ENCODE data around the gene CCDC191.

Gene CCDC191

DNA sequence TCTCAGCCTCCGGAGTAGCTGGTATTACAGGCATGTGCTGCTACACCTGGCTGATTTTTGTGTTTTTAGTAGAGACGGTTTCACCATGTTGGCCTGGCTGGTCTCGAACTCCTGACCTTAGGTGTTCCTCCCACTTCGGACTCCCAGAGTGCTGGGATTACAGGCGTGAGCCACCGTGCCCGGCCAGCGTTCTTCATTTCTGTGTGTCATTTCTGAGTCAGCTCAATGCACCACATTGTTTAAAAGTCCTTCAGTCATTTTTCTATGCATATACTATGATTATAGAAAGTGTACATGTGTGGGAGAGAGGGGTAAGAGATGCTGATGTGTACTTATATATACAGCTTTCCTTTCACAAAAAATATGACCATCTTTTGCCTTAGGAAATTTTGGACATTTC, 2.3 kb upstream of the CCDC191 start:
- H3K9ac ChIP-seq (ENCODE audit: low read length) = no peak overlapping the region
- H3K36me3 ChIP-seq (replicated peaks; ENCODE audit: insufficient read depth, low read length) = no peaks in the 10 kb centered on the region
- no peak overlapping the region for H3K4me3 ChIP-seq (ENCODE audit: low read length)
- H4K20me1 ChIP-seq (ENCODE audit: insufficient read depth, low read length) = no peaks in the 10 kb centered on the region
- no peak overlapping the region for H3K4me2 ChIP-seq (ENCODE audit: low read depth, low read length)
- H3K27ac ChIP-seq (ENCODE audit: low read length) = no peak overlapping the region
- no peak overlapping the region for H2AFZ ChIP-seq (ENCODE audit: low read length)
- H3K9me2 ChIP-seq (replicated peaks; ENCODE audit: insufficient read depth, low read length) = no peaks in the 10 kb centered on the region
- no peak for DNase-seq
- H3K79me2 ChIP-seq (ENCODE audit: low read length) = peaks cover 65% of the 10 kb centered on the region
- TF ChIP-seq, protein P1, sequence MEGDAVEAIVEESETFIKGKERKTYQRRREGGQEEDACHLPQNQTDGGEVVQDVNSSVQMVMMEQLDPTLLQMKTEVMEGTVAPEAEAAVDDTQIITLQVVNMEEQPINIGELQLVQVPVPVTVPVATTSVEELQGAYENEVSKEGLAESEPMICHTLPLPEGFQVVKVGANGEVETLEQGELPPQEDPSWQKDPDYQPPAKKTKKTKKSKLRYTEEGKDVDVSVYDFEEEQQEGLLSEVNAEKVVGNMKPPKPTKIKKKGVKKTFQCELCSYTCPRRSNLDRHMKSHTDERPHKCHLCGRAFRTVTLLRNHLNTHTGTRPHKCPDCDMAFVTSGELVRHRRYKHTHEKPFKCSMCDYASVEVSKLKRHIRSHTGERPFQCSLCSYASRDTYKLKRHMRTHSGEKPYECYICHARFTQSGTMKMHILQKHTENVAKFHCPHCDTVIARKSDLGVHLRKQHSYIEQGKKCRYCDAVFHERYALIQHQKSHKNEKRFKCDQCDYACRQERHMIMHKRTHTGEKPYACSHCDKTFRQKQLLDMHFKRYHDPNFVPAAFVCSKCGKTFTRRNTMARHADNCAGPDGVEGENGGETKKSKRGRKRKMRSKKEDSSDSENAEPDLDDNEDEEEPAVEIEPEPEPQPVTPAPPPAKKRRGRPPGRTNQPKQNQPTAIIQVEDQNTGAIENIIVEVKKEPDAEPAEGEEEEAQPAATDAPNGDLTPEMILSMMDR (IDR thresholded peaks at IDR 0.05; ENCODE audit: low read length) = no peak
- TF ChIP-seq EZH2 (optimal IDR thresholded peaks at IDR 0.05; ENCODE audit: low read depth, low read length) (no peak), EZH2phosphoT487 (IDR thresholded peaks at IDR 0.05; ENCODE audit: low read length) (no peak)
- peaks cover 12% of the 10 kb centered on the region for H3K4me1 ChIP-seq (ENCODE audit: low read length)
- no peaks in the 10 kb centered on the region for H3K9me3 ChIP-seq (replicated peaks; ENCODE audit: insufficient read depth, low read length)
- H3K27me3 ChIP-seq (replicated peaks; ENCODE audit: insufficient read depth, low read length) = no peaks in the 10 kb centered on the region
- H3F3A ChIP-seq (ENCODE audit: insufficient read depth, low read length) = no peaks in the 10 kb centered on the region

DNA sequence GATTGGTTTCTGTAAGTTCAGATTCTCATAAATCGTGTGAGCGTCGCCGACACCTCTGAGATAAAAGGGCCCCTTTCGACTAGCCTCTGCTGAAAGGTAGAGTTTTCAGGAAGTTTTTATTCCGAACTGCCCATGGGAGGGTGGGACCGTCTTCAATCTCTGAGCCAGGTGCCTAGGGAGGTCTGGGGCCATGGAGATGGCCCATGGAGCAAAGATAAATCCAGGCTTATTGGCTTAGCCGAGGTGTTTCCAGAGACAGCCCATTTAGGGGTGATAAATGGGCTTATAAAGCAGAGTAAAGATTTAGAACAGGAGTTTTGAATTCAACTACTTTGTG, 653 bp upstream of the CCDC191 start:
- Histone ChIP-seq H3K9ac (ENCODE audit: low read length) (peak overlapping the region; percentile 79), H4K20me1 (ENCODE audit: insufficient read depth, low read length) (no peaks in the 10 kb centered on the region), H3K27ac (ENCODE audit: low read length) (peak overlapping the region; percentile 62), H3K36me3 (replicated peaks; ENCODE audit: insufficient read depth, low read length) (no peaks in the 10 kb centered on the region), H3K9me3 (replicated peaks; ENCODE audit: insufficient read depth, low read length) (no peaks in the 10 kb centered on the region), H3K4me3 (ENCODE audit: low read length) (peak overlapping the region; percentile 86), H3K9me2 (replicated peaks; ENCODE audit: insufficient read depth, low read length) (no peaks in the 10 kb centered on the region), H3K4me2 (ENCODE audit: low read depth, low read length) (peak overlapping the region; percentile 58), H3K27me3 (replicated peaks; ENCODE audit: insufficient read depth, low read length) (no peaks in the 10 kb centered on the region), H2AFZ (ENCODE audit: low read length) (peak overlapping the region; percentile 75), H3K79me2 (ENCODE audit: low read length) (peaks cover 53% of the 10 kb centered on the region), H3F3A (ENCODE audit: insufficient read depth, low read length) (no peaks in the 10 kb centered on the region), H3K4me1 (ENCODE audit: low read length) (peaks cover 12% of the 10 kb centered on the region)
- DNase-seq = no peak
- no peak for TF ChIP-seq EZH2 (optimal IDR thresholded peaks at IDR 0.05; ENCODE audit: low read depth, low read length)
- TF ChIP-seq, protein P1 (IDR thresholded peaks at IDR 0.05; ENCODE audit: low read length) = no peak
- no peak for TF ChIP-seq EZH2phosphoT487 (IDR thresholded peaks at IDR 0.05; ENCODE audit: low read length)

DNA sequence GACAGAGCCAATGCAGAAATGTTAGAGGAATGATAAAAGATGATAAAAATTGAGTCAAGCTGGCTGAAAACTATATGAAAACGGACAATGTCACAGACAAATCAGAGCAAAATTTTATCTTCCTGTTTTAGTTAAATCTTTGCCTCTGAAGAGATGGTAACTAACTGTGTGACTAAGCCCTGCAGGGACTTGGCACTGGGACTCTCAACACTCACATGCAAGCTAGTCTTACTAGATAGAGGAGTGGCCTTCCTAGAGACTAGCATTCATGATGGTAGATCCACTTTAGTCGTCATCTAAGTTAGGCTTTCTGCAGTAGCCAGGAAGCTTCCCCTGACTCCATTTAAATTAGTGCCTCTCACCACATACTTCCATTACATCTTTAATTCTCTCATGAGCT, 4.1 kb downstream of the CCDC191 start:
- H2AFZ ChIP-seq (ENCODE audit: low read length) = no peak overlapping the region
- no peaks in the 10 kb centered on the region for H3K27me3 ChIP-seq (replicated peaks; ENCODE audit: insufficient read depth, low read length)
- TF ChIP-seq, protein P1 (IDR thresholded peaks at IDR 0.05; ENCODE audit: low read length) = no peak
- TF ChIP-seq EZH2phosphoT487 (IDR thresholded peaks at IDR 0.05; ENCODE audit: low read length) = no peak
- no peak for TF ChIP-seq EZH2 (optimal IDR thresholded peaks at IDR 0.05; ENCODE audit: low read depth, low read length)
- H3K79me2 ChIP-seq (ENCODE audit: low read length) = peaks cover 6% of the 10 kb centered on the region
- H3K9me3 ChIP-seq (replicated peaks; ENCODE audit: insufficient read depth, low read length) = no peaks in the 10 kb centered on the region
- H3K4me1 ChIP-seq (ENCODE audit: low read length) = peaks cover 5% of the 10 kb centered on the region; the same call in 1 of the 2 replicates
- H3K9ac ChIP-seq (ENCODE audit: low read length) = no peak overlapping the region
- no peaks in the 10 kb centered on the region for H4K20me1 ChIP-seq (ENCODE audit: insufficient read depth, low read length)
- H3K4me3 ChIP-seq (ENCODE audit: low read length) = no peak overlapping the region
- H3F3A ChIP-seq (ENCODE audit: insufficient read depth, low read length) = no peaks in the 10 kb centered on the region
- no peak overlapping the region for H3K27ac ChIP-seq (ENCODE audit: low read length)
- no peaks in the 10 kb centered on the region for H3K36me3 ChIP-seq (replicated peaks; ENCODE audit: insufficient read depth, low read length)
- no peaks in the 10 kb centered on the region for H3K9me2 ChIP-seq (replicated peaks; ENCODE audit: insufficient read depth, low read length)
- no peak overlapping the region for H3K4me2 ChIP-seq (ENCODE audit: low read depth, low read length)
- no peak for DNase-seq

All from MM.1S (cell line).